Activated naive CD4-positive, alpha-beta T cell treated with anti-CD3 and anti-CD28 coated beads, Interleukin-2, amount 50 U/mL, for 72 hours (primary cell): ENCODE results near the gene DAPK3. TPM values are rescaled to one million over a fixed set of nuclear protein-coding genes. Genes with fewer than 3 reads are reported as not detected.
"Not testable (repeated sequence)": the region's sequence is repeated elsewhere in the genome, so short reads cannot be mapped to it uniquely, and the experiment has no call there.

Experiments
- ATAC-seq, 2 donors: fragments of 150-1000 bp; cut with Tn5 transposase; 2 replicates each; pipeline ENCODE4 v1.10.0; 2021; ENCODE audit warnings: mild to moderate bottlenecking in 2 of 2, moderate library complexity in 2 of 2
- DNase-seq, 2 donors: peaks; one replicate each; pipeline ENCODE4 v3.0.0; 2021 to 2022; ENCODE audit warnings: low spot score in 2 of 2
- H3K27ac Mint-ChIP-seq, 2 donors: one replicate each; pipeline ENCODE4 v1.8.0; 2022; ENCODE audit warnings: mild to moderate bottlenecking in 2 of 2, mixed read lengths in 2 of 2
- H3K36me3 Mint-ChIP-seq, 2 donors: one replicate each; pipeline ENCODE4 v1.8.0; 2022; ENCODE audit warnings: mixed read lengths in 2 of 2
- H3K9me3 Mint-ChIP-seq, 2 donors: one replicate each; pipeline ENCODE4 v1.8.0; 2022; ENCODE audit warnings: mixed read lengths in 2 of 2
- total RNA-seq, 2 donors: library from RNA; stranded (reverse); gene quantifications; one replicate each; pipeline ENCODE4 v1.2.3, GENCODE V29; 2022

The DAPK3 gene
- total RNA-seq, 2 donors from 2014 or later = 28.4 to 61.4 TPM

DNA sequence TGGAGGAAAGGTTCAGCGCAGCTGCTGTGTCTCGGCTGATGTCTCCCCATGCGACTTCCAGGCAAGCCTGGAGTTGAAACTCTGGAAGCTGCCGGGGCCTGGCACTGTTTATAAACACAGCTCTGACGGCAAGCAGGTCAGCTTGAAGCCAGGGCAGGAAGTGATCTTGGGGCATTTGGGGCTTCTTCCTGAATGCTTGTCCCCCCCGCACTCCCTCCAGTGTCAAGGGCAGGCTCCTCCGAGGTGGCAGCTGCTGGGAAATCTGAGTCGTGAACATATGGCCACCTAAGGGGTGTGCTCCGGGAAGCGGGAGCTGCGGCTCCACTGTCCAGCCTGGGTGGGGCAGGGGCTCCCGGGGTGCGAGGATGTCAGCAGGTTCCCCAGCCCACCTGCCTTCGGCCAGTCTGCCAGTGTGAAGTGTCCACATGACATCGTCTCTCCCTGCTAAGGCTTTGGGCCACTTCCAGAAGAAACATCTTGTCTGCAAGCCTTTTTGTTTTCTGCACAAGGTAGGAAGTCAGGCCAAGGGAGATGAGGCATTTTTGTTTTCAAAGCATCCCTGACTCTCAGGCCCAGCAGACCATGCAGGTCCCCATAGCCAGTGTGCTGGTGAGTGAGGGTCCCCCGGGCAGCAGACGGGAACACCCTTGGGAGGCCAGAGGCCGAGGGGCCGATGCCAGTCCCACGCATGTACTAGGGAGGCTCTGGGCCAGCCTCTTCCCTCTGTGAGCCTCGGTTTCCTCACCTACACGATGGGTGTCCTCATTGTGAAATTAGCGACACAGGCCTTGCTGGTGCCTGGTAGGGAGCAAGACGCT lies 39.3 kb upstream of the DAPK3 start:
- Mint-ChIP-seq H3K36me3 (peaks cover 7 to 8% of the 10 kb centered on the region in 2 donors), H3K27ac (no peak overlapping the region), H3K9me3 (no peaks in the 10 kb centered on the region)
- ATAC-seq (no peak), DNase-seq (no peak)

GRCh38 chr19:4007836-4008539 lies 37.1 kb upstream of the DAPK3 start:
- DNase-seq (peak in 1 of 2 donors; percentile 31), ATAC-seq (peak in 1 of 2 donors; percentile 13)
- Mint-ChIP-seq H3K36me3 (peaks cover 7 to 8% of the 10 kb centered on the region in 2 donors), H3K9me3 (no peaks in the 10 kb centered on the region), H3K27ac (peak overlapping the region; percentile 90 to 96)

- Mint-ChIP-seq H3K27ac (peak within 1 kb of the TSS; percentile 90 to 96), H3K36me3 (peaks cover 7 to 8% of the 10 kb centered on the region in 2 donors), H3K9me3 (no peaks in the 10 kb centered on the region)
- peak; percentile 96 to 97 for ATAC-seq
- peak; percentile 95 to 98 for DNase-seq
Measured at GRCh38 chr19:4007021-4007835, 36.3 kb upstream of the DAPK3 start, which contains the start of gene PIAS4. TSS of gene PIAS4 (plus strand) at chr19:4007736. CDS start at chr19:4007761, 25 bp downstream.

DNA sequence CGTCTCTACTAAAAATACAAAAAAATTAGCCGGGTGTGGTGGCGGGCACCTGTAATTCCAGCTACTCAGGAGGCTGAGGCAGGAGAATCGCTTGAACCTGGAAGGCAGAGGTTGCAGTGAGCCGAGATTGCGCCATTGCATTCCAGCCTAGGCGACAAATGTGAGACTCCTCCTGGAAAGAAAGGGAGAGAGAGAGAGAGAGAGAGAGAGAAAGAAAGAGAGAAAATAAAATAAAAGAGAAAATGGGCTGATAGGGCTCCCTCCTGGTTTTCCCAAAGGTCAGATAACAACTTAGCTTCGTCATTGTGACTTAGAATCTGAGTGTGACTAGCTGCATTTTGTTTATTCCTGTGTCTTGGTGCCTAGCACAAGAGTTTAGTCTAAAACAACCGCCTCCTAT lies 34.5 kb upstream of the DAPK3 start:
- not testable (repeated sequence) for ATAC-seq, H3K9me3 Mint-ChIP-seq, H3K36me3 Mint-ChIP-seq, DNase-seq
- peak overlapping the region in 1 of 2 donors; percentile 75 for H3K27ac Mint-ChIP-seq

DNA sequence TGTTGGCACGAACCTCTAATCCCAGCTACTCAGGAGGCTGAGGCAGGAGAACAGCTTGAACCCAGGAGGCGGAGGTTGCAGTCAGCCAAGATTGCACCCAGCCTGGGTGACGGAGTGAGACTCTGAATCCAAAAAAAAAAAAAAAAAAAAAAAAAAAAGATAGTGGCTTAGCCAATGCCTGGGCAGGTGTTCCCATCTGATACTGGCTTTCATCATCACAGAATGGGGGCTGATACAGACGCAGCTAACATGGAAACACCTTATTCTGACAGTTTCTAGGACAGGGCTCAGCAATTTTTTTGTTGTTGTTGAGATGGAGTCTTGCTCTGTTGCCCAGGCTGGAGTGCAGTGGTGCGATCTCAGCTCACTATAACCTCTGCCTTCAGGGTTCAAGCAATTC lies 29.9 kb upstream of the DAPK3 start:
- not testable (repeated sequence) for H3K36me3 Mint-ChIP-seq, ATAC-seq, H3K9me3 Mint-ChIP-seq, H3K27ac Mint-ChIP-seq, DNase-seq

DNA sequence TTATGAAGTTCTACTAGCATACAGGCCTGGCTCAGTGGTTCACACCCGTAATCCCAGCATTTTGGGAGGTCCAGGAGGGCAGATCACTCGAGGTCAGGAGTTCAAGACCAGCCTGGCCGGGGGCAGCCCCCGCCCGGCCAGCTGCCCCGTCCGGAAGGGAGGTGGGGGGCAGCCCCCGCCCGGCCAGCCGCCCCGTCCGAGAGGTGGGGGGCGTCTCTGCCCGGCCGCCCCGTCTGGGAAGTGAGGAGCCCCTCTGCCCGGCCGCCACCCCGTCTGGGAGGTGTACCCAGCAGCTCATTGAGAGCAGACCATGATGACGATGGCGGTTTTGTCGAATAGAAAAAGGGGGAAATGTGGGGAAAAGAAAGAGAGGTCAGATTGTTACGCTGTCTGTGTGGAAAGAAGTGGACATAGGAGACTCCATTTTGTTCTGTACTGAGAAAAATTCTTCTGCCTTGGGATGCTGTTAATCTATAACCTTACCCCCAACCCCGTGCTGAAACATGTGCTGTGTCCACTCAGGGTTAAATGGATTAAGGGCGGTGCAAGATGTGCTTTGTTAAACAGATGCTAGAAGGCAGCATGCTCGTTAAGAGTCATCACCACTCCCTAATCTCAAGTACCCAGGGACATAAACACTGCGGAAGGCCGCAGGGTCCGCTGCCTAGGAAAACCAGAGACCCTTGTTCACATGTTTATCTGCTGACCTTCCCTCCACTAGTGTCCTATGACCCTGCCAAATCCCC lies 27.9 kb upstream of the DAPK3 start:
- DNase-seq, H3K27ac Mint-ChIP-seq, H3K9me3 Mint-ChIP-seq, H3K36me3 Mint-ChIP-seq, ATAC-seq: not testable (repeated sequence)

- DNase-seq (no peak), ATAC-seq (no peak)
- H3K9me3 Mint-ChIP-seq = peaks cover 3 to 4% of the 10 kb centered on the region in 2 donors
- H3K36me3 Mint-ChIP-seq = peaks cover 0 to 5% of the 10 kb centered on the region in 2 donors
- H3K27ac Mint-ChIP-seq = no peak overlapping the region
Measured at GRCh38 chr19:3995607-3996006, 24.7 kb upstream of the DAPK3 start.

GRCh38 chr19:3990815-3991117 lies 19.9 kb upstream of the DAPK3 start:
- H3K27ac Mint-ChIP-seq = peak overlapping the region in 1 of 2 donors; percentile 81
- H3K36me3 Mint-ChIP-seq = peaks cover 0 to 5% of the 10 kb centered on the region in 2 donors
- DNase-seq (no peak), ATAC-seq (no peak)
- peaks cover 3 to 5% of the 10 kb centered on the region in 2 donors for H3K9me3 Mint-ChIP-seq

- Mint-ChIP-seq H3K9me3 (peaks cover 3 to 5% of the 10 kb centered on the region in 2 donors), H3K27ac (peak overlapping the region; percentile 89 to 96), H3K36me3 (peaks cover 25 to 32% of the 10 kb centered on the region in 2 donors)
- ATAC-seq (peak; percentile 28 to 34), DNase-seq (peak; percentile 86 to 88)
Measured at GRCh38 chr19:3987619-3988371, 16.9 kb upstream of the DAPK3 start.

DNA sequence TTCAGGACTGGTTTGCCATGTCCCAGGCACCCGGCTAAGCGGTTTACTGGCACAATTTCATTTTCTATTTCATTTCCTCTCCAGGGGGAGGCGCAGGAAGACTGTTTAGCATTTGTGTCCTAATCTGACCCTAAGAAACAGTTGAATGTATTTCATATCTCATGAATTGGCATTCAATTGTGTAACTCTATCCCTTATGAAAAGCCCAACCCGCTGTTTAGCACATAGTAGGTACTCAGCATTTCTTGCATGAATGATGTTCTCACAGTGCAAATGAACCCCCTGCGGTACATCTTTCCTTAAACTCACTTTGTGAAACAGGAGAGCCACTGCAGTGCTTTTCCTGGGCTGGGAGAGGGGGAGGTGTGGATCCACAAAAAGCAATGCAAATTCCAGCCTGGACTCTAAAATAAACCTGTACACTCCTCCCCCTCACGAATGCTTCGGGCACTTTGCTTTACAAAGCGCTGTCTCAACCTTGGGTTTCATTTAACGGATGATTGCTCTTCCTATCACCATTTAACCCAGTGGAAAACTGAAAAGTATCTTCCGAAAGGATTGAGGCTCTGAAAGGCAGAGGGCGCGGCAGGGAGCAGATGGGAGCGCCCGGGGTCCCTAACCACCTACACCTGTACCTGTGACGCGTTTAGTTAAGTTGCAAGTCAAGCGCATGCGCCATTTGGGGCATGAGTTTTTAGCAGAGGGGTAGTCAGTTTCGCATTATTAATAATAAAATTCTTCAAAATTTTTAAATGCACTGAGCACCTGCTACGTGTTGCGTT lies 15.6 kb upstream of the DAPK3 start:
- ATAC-seq (peak; percentile 30 to 37), DNase-seq (peak in 1 of 2 donors; percentile 65)
- peaks cover 38 to 42% of the 10 kb centered on the region in 2 donors for H3K36me3 Mint-ChIP-seq

DNA sequence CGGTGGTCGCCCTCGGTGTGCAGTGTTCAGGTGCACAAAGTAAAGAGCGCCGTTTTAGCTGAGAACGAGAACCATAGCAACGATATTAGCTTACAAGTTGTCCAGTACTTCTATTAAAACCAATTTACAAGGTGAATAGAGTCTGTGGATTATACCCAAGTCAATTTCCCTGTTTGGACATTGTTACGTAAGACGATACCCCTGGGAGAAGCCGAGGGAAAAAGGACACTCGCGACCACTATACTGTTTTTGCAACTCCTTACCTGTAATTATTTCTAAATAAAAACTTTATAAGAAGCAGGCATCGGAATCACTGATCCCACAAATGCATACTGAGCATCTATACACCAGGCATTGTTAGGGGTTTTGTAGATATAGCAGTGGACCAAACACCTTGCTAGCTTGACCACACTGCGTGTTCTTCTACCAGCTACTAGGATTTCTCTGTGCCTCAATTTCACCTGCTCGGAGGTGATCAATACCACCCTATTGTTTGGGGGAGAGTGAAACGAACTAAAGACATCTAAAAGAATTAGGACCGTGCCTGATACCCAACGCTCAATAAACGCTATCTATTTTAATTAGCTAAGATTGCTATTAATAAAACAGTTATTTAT lies 14.9 kb upstream of the DAPK3 start:
- peaks cover 1 to 2% of the 10 kb centered on the region in 2 donors for H3K9me3 Mint-ChIP-seq
- ATAC-seq (no peak), DNase-seq (no peak)
- peak overlapping the region; percentile 96 to 98 for H3K27ac Mint-ChIP-seq
- H3K36me3 Mint-ChIP-seq = peaks cover 42 to 45% of the 10 kb centered on the region in 2 donors

More for the DNA sequence above, 15.6 kb upstream of the DAPK3 start:
- peaks cover 3 to 5% of the 10 kb centered on the region in 2 donors for H3K9me3 Mint-ChIP-seq
- H3K27ac Mint-ChIP-seq = peak overlapping the region; percentile 96 to 98

DNA sequence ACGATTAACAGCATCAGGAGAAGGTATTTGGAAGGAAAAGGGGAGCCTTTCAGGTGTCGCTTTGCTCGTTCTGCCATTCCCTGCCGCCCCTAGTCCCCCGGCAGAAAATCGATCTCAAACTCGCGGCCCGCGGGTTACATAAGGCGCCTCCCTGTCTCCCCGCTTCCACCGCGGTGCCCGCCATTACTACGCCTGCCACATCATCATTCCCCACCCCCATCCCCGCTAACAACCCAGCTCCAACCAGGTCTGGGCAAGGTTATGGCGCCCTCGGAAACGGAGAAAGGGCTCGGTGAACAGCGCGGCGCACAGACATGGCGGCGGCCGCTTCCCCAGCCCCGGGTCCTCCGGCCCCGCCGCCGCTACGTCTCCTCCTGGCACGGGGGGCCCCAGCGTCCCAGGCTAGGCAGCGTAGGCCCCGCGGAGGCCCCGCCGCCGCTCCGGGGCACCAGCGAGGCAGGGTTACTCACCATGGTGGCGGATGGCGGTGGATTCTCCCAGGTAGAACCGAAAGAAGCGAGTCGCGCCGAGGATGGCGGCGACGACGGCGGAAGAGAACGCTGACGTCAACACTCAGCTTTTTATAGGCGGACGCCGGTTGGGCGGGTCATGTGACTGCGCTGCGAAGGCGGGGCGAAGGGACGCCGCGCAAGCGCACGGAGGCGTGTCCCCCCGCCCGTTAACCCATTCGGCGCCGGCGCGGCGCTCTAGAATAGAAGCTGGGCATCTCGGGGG lies 14.2 kb upstream of the DAPK3 start, which contains the start of gene EEF2:
EEF2 (minus strand) TSS at position 556 of the 735 bp plus-strand sequence; CDS start at position 473, 83 bp downstream.
- ATAC-seq = peak; percentile 45 to 60
- Mint-ChIP-seq H3K9me3 (no peaks in the 10 kb centered on the region), H3K36me3 (peaks cover 41 to 48% of the 10 kb centered on the region in 2 donors), H3K27ac (peak within 1 kb of the TSS; percentile 96 to 98)
- peak; percentile 91 to 93 for DNase-seq

DNA sequence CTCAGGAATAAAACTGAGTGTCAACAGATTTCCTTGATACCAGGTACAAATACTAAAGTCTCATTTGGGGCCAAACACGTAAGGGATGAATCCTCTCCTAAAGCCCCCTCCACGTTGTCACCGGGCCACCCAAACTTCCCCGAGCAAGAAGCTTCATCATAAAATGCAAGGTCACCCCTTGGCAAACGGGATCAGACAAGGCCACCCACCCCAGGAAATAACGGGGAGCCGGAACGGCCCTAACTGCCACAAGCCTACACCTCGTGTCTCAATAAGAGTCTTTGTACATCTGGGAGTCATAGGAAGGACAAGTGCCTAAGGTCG lies 13.6 kb upstream of the DAPK3 start:
- no peak for DNase-seq
- Mint-ChIP-seq H3K36me3 (peaks cover 44 to 52% of the 10 kb centered on the region in 2 donors), H3K9me3 (no peaks in the 10 kb centered on the region), H3K27ac (peak overlapping the region; percentile 96 to 98)
- no peak for ATAC-seq
